HG03175 (cell line): ENCODE data around the gene CARD14.
"Not testable (repeated sequence)": the region's sequence is repeated elsewhere in the genome, so short reads cannot be mapped to it uniquely, and the experiment has no call there.

Experiments
- ATAC-seq: cut with Tn5 transposase; IDR thresholded peaks from one replicate; pipeline ENCODE4 v1.9.1; 2021; ENCODE audit warnings: mild to moderate bottlenecking, moderate library complexity; ENCODE audit not compliant: unreplicated experiment

Gene CARD14

GRCh38 chr17:80147035-80147822 lies 22.6 kb upstream of the CARD14 start, which contains the start of gene EIF4A3:
TSS of gene EIF4A3 (minus strand) at chr17:80147128. CDS start at chr17:80146961, 167 bp downstream.
- peak; percentile 90 for ATAC-seq

DNA sequence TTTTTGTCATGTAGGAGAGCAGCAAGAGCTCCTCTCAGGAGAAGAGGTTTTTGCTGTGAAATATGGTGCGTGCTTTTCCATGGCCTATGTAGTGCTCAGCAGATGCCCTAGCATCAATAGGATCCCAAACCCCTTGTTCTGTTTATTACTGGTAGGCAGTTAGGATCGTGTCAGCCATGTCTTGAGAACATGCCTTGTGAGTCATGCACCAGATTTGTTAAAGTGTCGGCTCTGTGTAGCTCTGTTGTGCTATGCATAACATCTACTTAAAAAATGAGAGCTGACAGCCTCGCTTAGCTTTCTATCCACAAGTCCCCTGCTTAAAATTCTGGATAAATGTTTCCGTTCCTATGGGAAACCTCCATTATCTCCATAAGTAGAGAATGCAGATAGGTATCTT lies 18.5 kb upstream of the CARD14 start:
- no peak for ATAC-seq

DNA sequence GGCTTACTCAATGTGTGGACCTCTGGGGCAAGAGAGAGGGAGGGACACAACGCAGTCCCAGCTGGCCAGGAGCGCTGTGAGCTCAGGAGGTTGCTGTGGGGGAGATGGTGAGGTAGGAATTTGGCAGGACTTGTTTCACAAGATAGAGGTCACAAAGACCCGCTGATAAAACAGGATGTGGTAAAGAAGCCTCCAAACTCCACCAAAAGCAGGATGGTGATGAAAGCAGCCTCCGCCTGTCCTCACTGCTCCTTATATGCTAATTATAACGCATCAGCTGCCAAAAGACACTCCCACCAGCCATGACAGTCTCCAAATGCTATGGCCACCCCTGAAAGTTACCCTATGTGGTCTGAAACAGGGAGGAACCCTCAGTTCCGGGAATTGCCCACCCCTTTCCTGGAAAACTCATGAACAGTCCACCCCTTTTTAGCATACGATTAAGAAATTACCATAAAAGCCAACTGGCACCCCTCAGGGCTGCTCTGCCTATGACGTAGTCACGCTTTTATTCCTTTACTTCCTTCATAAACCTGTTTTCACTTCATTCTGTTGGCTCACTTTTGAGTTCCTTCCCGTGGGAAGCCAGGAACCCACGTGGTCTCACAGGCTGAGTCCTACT lies 17.6 kb upstream of the CARD14 start:
- no peak for ATAC-seq

GRCh38 chr17:80153004-80153403 lies 16.8 kb upstream of the CARD14 start:
- no peak for ATAC-seq

- ATAC-seq = no peak
These were observed 15.7 kb upstream of the CARD14 start for GRCh38 chr17:80154166-80154565.

DNA sequence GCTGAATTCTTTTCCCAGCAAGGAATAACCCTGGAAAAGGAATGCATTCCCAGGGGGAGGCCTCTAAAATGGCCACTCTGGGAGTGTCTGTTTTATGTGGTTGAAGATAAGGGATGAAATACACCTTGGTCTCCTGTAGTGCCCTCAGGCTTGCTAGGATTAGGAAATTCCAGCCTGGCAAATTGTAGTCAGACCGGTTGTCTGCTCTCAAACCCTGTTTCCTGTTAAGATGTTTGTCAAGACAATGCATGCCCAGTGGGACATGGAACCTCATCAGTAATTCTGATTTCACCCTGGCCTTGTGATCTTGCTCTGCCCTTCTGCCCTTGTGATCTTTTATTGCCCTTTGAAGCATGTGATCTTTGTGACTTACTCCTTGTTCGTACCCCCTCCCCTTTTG lies 14.2 kb upstream of the CARD14 start:
- not testable (repeated sequence) for ATAC-seq

GRCh38 chr17:80158846-80159245 lies 11.0 kb upstream of the CARD14 start:
- ATAC-seq = no peak

- no peak for ATAC-seq
These were observed 9.3 kb upstream of the CARD14 start for GRCh38 chr17:80160536-80160935.

GRCh38 chr17:80163336-80163735 lies 6.5 kb upstream of the CARD14 start:
- ATAC-seq = no peak

DNA sequence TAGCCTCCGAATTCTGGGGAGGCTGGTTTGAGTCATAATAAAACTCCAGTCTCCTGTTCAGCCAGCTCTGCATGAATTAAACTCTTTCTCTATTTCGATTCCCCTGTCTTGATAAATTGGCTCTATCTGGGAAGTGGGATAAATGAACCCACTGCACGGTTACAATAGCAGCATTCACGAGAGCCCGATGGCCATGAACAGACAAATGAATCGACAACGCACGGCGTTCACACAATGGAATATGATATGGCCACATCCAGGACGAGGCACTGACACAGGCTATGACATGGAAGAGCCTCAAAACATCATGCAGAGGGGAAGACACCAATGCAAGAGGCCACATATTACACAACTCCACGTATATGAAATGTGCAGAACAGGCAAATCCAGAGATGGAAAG lies 5.6 kb upstream of the CARD14 start:
- no peak for ATAC-seq

DNA sequence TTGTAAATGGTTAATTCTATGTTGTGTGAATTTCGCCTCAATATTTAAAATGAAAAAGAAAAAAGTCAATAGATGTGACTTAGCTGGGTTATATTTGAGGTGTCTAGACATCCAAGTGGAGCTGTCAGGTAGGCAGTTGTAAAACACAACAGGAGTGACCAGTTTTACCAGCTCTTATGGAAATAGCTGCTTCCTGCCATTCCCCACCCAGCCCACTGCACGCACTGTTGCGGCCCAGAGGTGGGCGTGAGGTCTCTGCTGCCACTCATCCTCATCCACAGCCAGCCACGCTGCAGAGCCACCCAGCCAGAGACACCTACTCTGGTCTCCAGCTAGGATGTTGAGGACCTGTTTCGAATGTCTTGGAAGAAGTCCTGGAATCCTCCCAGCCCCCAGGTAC lies 3.4 kb upstream of the CARD14 start:
- no peak for ATAC-seq

DNA sequence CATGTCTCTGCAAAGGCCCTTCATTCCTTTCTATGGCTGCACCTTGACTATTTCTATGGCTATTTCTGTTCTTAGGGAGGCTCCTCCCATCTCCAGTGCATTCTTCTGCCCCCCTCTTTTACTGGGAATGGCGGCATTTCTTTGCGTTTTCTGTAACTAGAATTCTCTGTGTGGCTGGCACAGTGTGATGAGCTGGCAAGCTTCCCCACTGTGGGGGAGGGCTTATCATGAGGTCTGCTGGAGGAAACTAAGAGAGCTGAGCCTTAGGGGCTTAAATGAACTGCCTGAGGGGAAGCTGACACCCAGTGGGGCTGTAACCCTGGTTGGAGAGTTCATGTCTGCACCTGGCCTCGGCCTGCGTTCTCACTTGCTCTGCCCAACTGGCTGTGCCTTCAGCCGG lies 1.5 kb upstream of the CARD14 start:
- ATAC-seq = no peak

DNA sequence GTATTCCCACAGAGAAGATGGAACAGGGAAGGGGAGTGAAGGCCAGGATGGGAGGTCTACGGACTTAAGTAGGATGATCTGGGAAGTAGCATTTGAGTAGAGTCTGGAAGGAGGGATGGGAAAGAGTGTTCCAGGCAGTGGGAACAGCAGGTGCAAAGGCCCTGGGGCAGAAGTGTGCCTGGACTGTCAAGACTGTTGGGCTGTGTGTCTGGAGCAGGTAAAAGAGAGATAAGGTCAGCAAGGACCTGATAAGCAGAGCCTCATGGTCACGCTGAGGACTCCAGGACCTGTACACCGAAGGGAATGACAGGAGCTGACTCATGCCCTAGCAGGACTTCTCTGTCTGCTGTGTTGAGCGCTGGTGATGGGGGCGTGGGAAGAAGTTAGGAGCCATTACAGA lies 723 bp upstream of the CARD14 start:
- ATAC-seq = no peak

DNA sequence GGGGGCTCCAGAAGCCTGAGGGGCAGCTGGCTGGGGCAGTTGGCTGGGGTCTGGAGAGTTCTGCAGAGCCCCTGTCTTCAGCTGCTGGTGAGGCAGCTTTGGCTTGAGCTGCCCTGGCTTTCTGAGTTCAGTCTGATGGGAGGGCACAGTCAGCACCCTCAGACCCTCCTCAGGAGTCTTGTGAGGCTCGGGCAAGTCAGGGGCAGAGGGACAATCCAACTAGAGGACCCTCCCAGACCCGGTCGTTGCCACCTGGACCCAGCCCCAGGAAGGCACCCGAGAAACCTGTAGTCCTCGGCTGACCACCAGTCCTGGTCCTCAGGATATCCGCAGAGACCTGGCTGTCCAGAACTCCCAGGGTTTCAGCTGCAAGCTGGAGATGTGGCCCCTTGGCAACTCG lies 1.9 kb downstream of the CARD14 start:
- ATAC-seq = no peak

DNA sequence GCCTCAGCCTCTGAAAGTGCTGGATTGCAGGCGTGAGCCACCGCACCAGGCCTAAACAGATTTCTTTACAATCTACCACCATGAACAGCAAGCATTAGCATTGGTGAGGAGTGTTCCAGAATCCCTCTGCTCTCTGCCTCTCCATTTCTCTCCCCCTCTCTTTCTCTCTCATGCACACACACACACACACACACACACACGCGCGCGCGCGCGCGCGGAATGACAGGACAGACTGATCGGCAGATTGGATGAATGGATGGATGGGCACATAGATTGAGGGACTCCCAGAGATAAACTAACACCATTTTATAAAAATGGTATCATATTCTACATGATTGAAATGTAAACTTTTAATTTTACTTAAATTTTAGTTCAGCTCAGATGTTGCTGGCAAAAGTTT lies 3.3 kb downstream of the CARD14 start:
- ATAC-seq = no peak

- ATAC-seq = no peak
These were observed 4.1 kb downstream of the CARD14 start for GRCh38 chr17:80173916-80174315.

- no peak for ATAC-seq
These were observed 6.9 kb downstream of the CARD14 start for GRCh38 chr17:80176757-80177156.

DNA sequence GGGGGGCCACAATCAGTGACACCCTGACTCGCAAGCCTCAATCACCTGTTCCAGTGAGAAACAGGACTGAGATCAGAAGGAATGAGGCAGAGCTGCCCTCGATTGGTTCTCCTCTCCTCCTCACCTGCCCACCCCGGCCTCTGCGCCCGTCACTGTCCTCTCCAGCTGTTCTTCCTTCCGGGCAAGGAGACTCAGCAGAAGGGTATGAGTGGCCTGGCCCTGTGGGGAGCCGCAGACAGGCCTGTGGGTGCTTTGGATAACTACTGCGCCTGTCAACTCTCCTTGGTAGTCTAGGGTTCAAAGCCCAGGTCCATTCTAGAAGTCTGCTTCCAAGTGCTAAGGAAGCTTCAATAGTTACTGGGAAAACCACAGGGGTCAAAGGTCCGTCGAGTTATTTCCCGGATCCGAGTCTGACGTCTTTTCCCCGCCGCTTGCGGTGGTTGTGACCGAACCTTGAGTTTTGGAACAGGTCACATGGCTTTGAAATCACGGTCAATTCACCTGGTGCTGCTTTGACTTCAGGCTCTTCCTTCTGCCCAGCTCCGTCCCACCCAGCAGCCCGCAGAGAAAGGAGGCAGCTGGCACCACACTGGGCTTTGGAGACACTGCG lies 8.3 kb downstream of the CARD14 start:
- no peak for ATAC-seq

DNA sequence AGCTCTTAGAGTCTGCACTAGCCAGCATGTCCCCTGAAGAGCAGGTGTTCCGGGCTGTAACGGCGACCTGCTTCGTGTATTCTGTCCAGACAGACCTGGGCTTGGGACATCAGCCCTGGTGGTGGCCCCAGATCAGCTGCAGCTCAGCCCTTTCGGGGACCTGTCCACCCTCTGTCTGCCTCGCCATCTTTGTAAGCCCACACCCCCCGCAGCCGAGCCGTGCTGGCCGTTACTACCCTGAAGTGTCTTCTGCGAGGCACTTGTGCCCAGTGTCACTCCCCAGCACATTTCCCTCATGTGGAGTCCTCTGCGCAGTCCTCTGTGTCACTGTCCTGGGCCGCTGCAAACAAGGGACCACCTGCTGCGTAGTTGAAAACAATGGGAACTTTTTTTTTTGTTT lies 10.4 kb downstream of the CARD14 start:
- no peak for ATAC-seq

DNA sequence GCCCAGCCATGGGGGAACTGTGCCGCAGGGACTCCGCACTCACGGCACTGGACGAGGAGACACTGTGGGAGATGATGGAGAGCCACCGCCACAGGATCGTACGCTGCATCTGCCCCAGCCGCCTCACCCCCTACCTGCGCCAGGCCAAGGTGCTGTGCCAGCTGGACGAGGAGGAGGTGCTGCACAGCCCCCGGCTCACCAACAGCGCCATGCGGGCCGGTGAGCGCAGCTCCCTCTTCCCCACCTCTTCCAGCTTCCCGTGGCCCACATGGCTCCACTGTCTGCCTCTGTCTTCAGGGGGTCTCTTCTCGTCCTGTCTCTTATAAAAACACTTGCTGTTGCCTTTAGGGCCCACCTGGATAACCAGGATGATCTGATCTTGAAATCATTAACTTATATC lies 11.6 kb downstream of the CARD14 start:
- ATAC-seq = no peak

DNA sequence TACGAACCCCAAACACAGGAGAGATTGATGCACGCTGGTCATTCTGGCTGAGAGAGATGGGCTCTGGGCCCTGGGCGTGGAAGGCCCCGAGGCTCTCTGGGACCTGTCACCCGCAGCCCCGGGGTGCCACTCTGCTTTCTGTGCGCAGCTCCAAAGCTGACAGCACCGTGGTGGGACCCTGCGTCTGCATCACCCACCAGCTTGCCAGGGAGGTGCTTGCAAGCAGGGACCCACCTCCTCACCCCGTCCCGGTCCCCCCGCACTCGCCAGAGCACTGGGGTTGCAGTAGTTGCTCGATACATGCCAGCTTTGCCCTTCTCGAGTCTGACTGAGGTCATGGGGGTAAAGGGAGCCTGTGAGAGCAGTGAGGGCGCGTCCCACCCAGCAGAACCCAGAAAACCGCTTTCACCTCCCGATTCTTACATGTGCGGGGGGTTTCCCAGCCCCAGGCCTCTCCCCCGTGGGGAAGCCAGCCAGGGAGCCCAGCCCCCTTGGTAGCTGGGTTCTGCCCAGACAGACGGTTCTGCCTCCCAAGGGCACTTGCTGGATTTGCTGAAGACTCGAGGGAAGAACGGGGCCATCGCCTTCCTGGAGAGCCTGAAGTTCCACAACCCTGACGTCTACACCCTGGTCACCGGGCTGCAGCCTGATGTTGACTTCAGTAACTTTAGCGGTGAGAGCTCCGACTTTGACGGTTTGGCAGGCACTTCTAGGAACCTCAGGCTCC lies 12.5 kb downstream of the CARD14 start:
- no peak for ATAC-seq

DNA sequence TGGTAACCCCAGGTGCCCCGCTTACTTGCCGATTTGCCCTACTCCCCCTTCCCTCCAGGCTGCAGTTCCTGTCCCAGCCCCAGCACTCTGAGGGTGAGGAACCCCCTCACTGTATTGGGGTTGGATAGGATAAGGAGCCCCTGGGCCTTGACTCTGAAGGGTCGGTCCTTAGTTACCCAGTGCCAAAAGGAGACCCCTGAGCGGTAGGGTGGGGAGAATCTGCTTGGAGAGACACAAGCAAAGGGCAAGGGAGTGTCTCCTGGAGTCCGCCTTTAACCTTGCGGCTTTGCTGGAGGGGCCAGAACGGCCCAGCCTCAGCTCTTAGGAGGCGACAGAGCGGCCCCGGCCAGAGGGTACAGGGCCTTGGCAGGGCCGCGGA lies 13.0 kb downstream of the CARD14 start:
- ATAC-seq = no peak
